ENCODE measurements around the gene TMED10.

The TMED10 gene

DNA sequence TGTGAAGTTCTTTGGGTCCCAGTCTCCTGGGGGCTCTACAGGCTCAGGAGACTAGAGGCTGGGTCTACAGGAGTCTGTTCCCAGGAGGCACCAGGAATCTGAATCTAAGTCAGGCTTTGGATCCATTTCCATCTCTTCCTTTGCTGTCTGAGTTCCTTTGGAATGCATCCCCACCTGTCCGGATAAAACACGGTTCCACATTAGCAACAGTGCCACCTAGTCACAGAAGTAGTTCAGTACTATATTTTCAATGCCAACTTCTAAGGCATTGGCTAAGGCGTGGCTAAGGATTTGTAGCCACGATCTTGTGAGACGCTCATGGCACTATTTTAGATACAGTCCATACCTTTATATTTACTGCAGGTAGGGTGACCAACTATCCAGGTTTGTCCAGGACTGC lies 91.9 kb downstream of the TMED10 start:
- no peak for DNase-seq (ENCODE audit: low read depth)

DNA sequence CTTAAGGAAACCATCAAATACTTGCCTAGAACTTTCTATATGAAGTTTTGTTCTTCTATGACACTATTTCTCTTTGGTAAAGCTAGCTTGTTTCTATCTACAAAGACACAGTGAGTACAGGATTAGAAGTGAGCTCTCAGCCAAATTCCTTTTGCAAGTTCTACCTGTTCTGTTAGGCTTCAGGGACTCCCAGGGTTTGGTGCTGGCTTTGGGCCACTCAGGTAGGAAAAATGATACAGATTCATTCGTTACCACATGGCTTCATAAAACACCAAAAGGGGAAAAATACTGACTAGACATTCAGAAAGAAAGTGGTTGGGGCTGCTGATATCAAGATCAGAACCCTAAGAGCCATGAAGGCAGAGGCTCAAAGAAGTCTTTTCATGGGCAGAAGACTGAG lies 93.1 kb downstream of the TMED10 start:
- no peak for DNase-seq (ENCODE audit: low read depth)

DNA sequence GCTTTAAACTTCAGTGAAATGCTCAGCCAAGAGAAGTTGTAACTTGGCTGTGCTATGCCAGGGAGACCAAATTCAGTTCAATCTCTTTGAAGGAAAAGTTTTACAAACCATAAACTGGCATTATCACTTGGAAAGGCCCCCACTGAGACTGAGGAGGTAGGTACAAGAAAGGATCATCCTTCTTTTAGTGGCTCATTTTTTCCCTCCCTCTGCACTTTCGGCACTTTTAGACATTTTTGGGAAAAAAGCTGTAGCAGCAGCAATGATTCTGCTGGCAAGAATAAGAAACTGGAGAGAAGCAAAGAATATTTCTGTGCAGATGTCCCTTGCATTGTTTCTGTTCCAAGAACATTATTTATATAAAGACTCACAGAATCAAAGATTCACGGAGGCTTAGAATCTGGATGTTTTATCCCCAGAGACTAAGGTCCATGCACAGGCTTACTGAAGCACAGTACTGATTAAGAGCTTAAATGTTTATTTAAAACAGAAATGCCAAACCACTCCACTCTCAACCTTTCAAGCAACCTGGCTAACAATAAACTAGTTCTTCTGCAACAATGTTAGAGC lies 94.7 kb downstream of the TMED10 start:
- no peak for DNase-seq (ENCODE audit: low read depth)

Measured in activated T-helper 1 cell treated with Interleukin-2 at 50 U/mL for 16 hours (primary cell).